Hindlimb muscle (tissue), 1 donor: ENCODE data around the gene CDX1. TPM values are rescaled to one million over a fixed set of nuclear protein-coding genes. Genes with fewer than 3 reads are reported as not detected.

Experiments used
- DNase-seq: peaks from one replicate; pipeline ENCODE4 v3.0.0-alpha.2; 2013
- polyA plus RNA-seq: library from polyadenylated mRNA; unstranded; fragments of 120-200 nt; gene quantifications from one replicate; pipeline ENCODE4 v1.2.1, GENCODE V29; 2013; ENCODE audit not compliant: insufficient read length

The CDX1 gene
- polyA plus RNA-seq, 1 donor = 0.19 TPM

GRCh38 chr5:150184990-150185912 is 18.7 kb downstream of the CDX1 start:
- DNase-seq = no peak

GRCh38 chr5:150186137-150186536 is 19.6 kb downstream of the CDX1 start:
- DNase-seq = no peak

GRCh38 chr5:150186897-150187296 is 20.3 kb downstream of the CDX1 start:
- DNase-seq = no peak

- DNase-seq = no peak
Observed at GRCh38 chr5:150188146-150188842, 21.7 kb downstream of the CDX1 start.

DNA sequence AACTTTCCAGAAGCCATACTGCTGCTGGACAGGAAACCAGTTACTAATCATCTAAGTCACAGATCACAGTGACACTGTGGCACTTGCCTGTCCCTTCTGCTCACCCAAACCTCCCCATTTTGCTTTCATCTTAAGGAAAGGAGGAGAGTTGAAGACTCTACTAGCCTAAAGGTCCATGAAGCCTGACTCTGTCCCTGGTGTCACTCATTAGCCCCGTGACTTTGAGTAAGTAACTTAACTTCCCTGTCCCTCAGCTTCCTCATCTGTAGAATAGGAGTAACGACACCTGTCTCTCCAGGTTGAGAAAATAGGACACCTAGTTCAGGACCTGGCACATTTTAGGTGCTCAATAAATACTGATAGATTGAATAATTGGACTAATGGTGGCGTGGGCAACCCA is 22.7 kb downstream of the CDX1 start:
- DNase-seq = no peak

DNA sequence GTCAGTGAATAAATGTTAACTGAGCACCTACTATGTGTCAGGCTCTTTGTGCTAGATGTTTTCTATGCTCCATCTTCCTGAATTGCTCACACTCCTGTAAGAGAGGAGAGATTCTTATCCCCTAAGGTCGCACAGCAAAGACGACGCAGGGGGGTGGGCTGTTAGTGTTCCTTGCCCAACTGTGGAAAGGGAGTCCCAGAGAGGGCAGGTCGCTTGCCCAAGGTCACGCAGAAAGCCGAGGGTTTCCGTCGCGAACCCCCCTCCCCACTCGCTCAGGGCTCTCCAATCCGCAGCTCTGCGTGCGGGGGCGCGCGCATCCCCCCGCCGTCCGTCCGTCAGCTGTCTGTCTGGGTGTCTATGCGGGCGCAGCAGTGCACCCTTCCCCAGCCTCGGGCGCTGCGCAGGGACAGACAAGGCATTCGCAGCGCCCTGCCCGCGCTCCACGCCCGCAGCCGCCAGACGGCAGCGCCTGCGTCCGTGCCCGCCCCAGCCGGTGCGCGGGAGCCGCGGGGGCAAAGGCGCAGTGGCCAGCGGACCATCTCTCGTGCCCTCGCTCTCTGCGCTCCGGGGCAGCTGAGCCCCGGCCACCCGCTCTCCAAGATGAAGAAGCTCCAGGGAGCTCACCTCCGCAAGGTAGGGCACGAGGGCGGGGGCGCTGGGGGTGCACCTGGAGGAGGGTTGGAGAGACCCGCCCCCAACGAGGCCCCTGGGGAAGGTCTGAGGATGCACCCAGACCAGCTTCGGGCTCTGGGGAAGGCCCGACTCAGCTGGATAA is 23.3 kb downstream of the CDX1 start, which contains the start of gene SLC6A7:
SLC6A7 (plus strand) TSS at position 335 of the 775 bp plus-strand sequence; CDS start at position 601, 266 bp downstream.
- no peak for DNase-seq

GRCh38 chr5:150190503-150190979 is 24.0 kb downstream of the CDX1 start:
- no peak for DNase-seq

DNA sequence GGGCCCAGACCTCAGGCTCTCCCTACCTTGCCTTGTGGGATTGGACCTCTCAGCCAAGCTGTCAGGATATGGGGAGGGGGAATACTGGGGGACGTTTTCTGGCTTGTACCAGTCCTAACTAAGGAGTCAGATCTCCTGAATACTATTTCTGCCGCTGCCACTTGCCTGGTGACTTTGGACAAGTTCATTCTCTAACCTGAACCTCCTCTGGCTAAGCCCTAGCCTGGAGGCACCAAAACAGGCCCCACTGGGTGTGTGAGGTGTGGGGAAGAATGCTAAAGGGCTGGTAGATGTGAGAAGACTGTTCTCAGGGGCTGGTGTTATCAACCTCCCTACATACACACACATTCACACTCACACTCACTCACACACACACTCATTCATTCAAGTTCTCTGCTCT is 24.4 kb downstream of the CDX1 start:
- no peak for DNase-seq

- no peak for DNase-seq
Observed at GRCh38 chr5:150192462-150192861, 25.9 kb downstream of the CDX1 start.

GRCh38 chr5:150195736-150196485 is 29.3 kb downstream of the CDX1 start:
- no peak for DNase-seq

- DNase-seq = no peak
Observed at GRCh38 chr5:150196514-150196913, 29.9 kb downstream of the CDX1 start.

GRCh38 chr5:150196986-150197385 is 30.4 kb downstream of the CDX1 start:
- DNase-seq = no peak

DNA sequence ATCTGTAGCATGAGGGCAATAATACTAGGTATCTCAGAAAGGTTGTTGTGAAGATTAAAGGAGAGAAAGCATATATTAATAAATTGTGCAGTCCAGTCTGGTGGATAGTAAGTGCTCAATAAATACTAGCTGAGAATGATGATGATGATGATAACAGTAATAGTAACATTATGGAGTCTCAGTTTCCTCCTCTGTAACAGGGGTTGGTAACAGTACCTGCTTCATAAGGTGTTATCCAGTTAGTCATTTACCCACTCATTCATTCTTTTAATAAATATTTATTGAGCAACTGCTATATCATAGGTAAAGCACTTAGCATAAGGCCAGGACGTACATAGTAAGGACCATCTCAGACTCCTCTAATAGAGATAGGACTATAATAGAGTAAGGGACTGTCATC is 30.9 kb downstream of the CDX1 start:
- no peak for DNase-seq

DNA sequence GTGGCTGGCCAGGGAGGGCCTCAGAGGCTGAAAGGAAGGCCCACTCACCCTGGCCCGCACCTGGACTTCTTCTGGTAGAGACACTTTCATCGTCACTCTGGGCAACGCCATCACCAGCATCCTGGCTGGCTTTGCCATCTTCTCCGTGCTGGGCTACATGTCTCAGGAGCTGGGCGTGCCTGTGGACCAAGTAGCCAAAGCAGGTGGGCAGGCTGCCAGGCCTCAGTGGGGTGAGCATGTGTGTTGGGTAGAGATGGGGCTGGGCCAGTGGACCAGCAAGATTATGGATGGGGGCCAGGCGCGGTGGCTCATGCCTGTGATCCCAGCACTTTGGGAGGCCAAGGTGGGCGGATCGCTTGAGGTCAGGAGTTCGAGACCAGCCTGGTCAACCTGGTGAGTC is 35.9 kb downstream of the CDX1 start:
- no peak for DNase-seq

DNA sequence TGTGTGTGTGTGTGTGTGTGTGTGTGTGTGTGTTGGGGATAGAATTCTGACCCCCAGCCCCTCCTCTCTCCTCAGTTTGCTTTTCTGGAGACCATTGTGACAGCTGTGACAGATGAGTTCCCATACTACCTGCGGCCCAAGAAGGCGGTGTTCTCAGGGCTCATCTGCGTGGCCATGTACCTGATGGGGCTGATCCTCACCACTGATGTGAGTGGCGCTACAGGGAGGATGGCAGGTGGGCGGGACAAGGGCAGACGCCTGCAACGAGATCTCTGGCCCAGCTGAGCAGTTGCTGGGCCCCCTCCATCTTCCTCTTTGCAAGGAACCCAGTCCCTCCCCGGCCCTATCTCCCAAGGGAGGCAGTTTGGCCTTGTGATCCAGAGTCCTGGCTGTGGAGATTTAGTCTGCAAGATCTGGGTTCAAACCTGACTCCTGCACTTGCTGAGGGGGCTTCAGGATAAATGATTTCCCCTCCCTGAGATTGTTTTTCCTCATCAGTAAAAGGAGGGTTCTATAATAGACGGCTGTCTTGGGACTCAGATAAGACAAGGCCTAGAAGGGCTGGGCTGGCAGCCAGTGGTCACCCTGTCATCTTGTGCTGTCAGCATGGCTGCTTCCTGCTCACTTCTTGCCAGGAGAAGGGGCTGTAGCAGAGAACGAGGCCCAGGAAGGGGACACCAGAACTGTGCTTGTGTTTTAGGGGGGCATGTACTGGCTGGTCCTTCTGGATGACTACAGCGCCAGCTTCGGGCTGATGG is 37.4 kb downstream of the CDX1 start:
- no peak for DNase-seq

GRCh38 chr5:150204590-150204960 is 38.0 kb downstream of the CDX1 start:
- DNase-seq = no peak

GRCh38 chr5:150206098-150206778 is 39.7 kb downstream of the CDX1 start:
- no peak for DNase-seq

DNA sequence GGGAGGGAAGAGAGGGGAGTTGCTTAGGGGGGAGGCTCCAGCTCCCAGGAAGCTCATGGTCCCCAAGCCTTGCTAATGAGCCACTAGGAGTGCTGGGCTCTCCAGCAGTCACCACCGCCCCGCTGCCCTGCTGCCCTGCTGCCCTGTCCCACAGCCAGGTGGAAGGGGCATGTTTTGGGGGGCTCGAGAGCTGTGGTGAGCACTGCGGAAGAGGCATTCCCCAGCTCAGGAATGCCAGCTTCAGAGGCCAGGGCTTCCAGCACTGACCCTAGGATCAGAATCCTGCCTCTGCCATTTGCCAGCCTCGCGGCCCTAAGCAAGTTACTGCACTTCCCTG is 40.2 kb downstream of the CDX1 start:
- no peak for DNase-seq

DNA sequence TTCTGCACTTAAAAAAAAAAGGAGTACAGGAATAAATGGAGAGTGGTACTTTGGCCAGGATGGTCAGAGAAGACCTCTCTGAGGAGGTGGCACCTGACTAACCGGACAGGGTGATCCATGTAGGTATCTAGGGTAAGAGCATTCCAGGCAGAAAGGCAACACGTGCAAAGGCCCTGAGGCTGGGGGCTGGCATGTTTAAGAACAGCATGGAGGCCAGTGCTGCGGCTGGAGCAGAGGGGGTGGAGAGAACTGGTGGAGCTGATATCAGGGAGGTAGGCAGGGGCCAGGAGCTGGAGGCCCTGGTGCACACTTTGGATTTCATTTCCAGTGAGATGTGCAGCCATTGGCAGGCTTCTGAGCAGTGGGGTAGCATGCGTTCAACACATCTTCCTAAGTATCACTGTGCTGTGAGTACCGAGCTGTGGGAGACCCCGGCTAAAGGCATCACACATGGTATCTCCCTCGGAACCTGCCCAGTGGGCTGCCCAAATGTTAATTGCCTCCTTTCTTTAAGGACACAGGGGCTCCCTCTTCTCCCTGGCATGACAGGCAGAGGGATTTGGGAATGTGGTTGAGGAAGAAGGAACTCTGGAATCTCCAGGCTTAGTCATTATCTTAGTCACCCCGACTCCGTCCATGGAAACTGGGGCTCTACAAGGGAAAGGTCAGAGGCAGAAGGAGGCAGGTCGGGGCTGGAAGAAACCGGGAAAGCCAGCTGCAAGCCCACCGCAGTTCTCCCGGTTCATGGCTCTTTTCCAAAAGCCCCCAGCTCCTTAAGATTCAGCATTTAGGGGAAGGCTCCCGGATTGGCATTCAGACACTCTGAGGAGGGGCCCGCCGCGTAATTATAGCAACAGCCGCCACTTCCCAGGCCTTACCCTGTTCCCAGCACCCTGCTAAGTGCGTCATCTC is 41.9 kb downstream of the CDX1 start:
- DNase-seq = no peak
